HepG2 (cell line): Measurements from ENCODE around the gene BRSK2. TPM values are rescaled to one million over a fixed set of nuclear protein-coding genes. Genes with fewer than 3 reads are reported as not detected.

Source experiments
- HNRNPL ChIP-seq: fragments of 200-400 bp; formaldehyde crosslinking; IDR thresholded peaks from 2 replicates; pipeline ENCODE4 v1.6.1; 2017; ENCODE audit warnings: mild to moderate bottlenecking, low read depth, low read length
- IKZF5 ChIP-seq: IDR thresholded peaks from 2 replicates; pipeline ENCODE4 v1.6.1; 2018; ENCODE audit warnings: missing genetic modification reagents, mild to moderate bottlenecking, missing compliant biosample characterization
- IRF2 ChIP-seq: IDR thresholded peaks from 2 replicates; pipeline ENCODE4 v1.6.1; 2018; ENCODE audit warnings: missing genetic modification reagents, missing compliant biosample characterization
- MED1 ChIP-seq: sonication (generic); formaldehyde crosslinking; IDR thresholded peaks from 2 replicates; pipeline ENCODE4 v1.4.0; 2020; ENCODE audit warnings: missing genetic modification reagents
- MLXIP ChIP-seq: sonication (generic); formaldehyde crosslinking; IDR thresholded peaks from 2 replicates; pipeline ENCODE4 v1.9.0; 2021; ENCODE audit warnings: missing genetic modification reagents, borderline replicate concordance
- MTF1 ChIP-seq: sonication (generic); formaldehyde crosslinking; IDR thresholded peaks from 2 replicates; pipeline ENCODE4 v1.5.0; 2020; ENCODE audit warnings: missing genetic modification reagents
- NR2F6 ChIP-seq, 2 experiments: IDR thresholded peaks; 2 replicates each; pipeline ENCODE4 v1.6.1; 2016; ENCODE audit warnings: antibody characterized with exemption in 1 of 2, mild to moderate bottlenecking in 1 of 2
- POGZ ChIP-seq: sonication (generic); formaldehyde crosslinking; IDR thresholded peaks from 2 replicates; pipeline ENCODE4 v1.4.0; 2020; ENCODE audit warnings: mild to moderate bottlenecking, missing genetic modification reagents
- RARG ChIP-seq: sonication (generic); formaldehyde crosslinking; IDR thresholded peaks from 2 replicates; pipeline ENCODE4 v1.4.0; 2020; ENCODE audit warnings: low read depth, mild to moderate bottlenecking, missing genetic modification reagents
- RXRA ChIP-seq: sonication (generic); formaldehyde crosslinking; IDR thresholded peaks from 2 replicates; pipeline ENCODE4 v1.5.1; 2020; ENCODE audit warnings: missing genetic modification reagents
- SALL2 ChIP-seq: sonication (generic); formaldehyde crosslinking; IDR thresholded peaks from 2 replicates; pipeline ENCODE4 v1.8.1; 2023; ENCODE audit warnings: mild to moderate bottlenecking, missing genetic modification reagents, inconsistent platforms
- SKIL ChIP-seq: sonication (generic); formaldehyde crosslinking; IDR thresholded peaks from 2 replicates; pipeline ENCODE4 v1.8.0; 2022; ENCODE audit warnings: missing genetic modification reagents, mild to moderate bottlenecking, moderate library complexity, borderline replicate concordance
- SSRP1 ChIP-seq: IDR thresholded peaks from 2 replicates; pipeline ENCODE4 v1.6.1; 2016; ENCODE audit warnings: control low read depth
- ZFAT ChIP-seq: sonication (generic); formaldehyde crosslinking; conservative IDR thresholded peaks from 2 replicates; pipeline ENCODE4 v1.8.1; 2023; ENCODE audit warnings: missing genetic modification reagents, inconsistent platforms
- ZNF644 ChIP-seq: IDR thresholded peaks from 2 replicates; pipeline ENCODE4 v1.6.1; 2016; ENCODE audit warnings: low read depth
- ZSCAN29 ChIP-seq: sonication (generic); formaldehyde crosslinking; conservative IDR thresholded peaks from 2 replicates; pipeline ENCODE4 v1.4.0; 2020; ENCODE audit warnings: mild to moderate bottlenecking, missing genetic modification reagents
- polyA plus RNA-seq, 8 experiments: library from polyadenylated mRNA; depleted of rRNA in 3 of 8; stranded (reverse) in 7 of 8; unstranded in 1 of 8; fragments of >200 nt; fragmentation: Illumina TruSeq in 4 of 8; extraction: Trizol in 4 of 8; gene quantifications; 2 replicates each; pipeline versions ENCODE4 v1.2.1 to v1.2.3, GENCODE V29; 2011 to 2016; ENCODE audit warnings: low read depth in 4 of 8, missing spikeins in 1 of 8, mixed read lengths in 1 of 8; ENCODE audit not compliant: insufficient read depth in 1 of 8
- total RNA-seq, 5 experiments: library from RNA; depleted of rRNA; stranded (reverse); fragments of >200 nt; fragmentation: Illumina TruSeq; extraction: Trizol; gene quantifications; 2 replicates each; pipeline ENCODE4 v1.2.3, GENCODE V29; 2016; ENCODE audit warnings: low read depth in 1 of 5
- TF ChIP-seq, protein P1 (sequence below): sonication (generic); formaldehyde crosslinking; IDR thresholded peaks from 2 replicates; pipeline ENCODE4 v1.4.0; 2020; ENCODE audit warnings: missing genetic modification reagents, borderline replicate concordance

The BRSK2 gene
- total and polyA plus RNA-seq, 2 of the 13 experiments (the other 11 are each of a cell fraction or from before 2014, with no cell fraction given), result 0.74 to 1.1 TPM

DNA sequence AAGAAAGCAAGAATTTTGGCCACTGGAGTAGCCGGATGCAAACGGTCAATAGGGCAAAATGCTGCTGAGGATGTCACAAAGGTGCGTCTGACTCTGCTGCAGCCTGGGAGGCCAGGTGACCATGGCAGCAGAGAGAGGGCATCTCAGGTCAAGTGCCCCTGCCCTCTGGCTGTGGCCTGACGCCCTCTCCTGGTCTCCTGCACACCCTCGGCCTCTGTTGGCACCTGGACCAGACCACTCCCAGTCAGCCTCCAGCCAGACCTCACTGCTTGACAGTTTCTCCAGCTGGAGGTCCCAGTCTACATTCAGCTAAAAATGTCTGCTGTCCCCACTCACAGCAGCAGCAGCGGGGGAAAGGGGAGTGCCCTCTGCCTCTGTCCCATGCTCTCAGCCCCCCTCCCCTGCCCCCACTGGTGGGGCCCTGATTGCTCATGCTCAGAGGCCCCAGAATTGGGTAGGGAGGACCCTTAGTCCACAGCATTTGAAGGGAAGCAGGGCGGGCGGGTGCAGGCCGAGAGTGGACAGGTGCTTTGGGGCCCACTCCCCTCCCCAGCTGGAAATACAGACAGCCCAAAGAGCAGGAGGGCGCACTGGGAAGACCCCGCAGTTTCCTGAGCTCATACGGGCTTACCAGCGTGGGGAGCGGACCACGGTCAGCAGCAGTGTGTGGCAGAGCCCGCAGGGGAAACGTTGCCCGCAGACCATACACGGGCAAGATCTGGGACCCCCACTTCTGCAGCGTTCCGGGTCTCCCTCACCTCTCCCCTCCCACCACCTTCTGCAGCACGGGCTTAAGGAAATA is 1.6 kb upstream of the BRSK2 start (continued):
- TF ChIP-seq MLXIP (CRISPR knock-in tag), result no peak
- peak; percentile 99 for TF ChIP-seq RXRA (CRISPR knock-in tag)
- TF ChIP-seq ZNF644 (CRISPR knock-in tag), result no peak
- TF ChIP-seq MED1 (CRISPR knock-in tag), result 0 out of 2 replicates have a peak, but pooled peaks have one; percentile 11
- TF ChIP-seq RARG (CRISPR knock-in tag), result no peak
- TF ChIP-seq ZSCAN29, result no peak
- TF ChIP-seq NR2F6 (IDR thresholded peaks at IDR 0.05), result peak; percentile 46; the same call in 1 of the 2 replicates
- peak; percentile 82 for TF ChIP-seq NR2F6 (CRISPR knock-in tag; IDR thresholded peaks at IDR 0.05)
- no peak for TF ChIP-seq SSRP1 (CRISPR knock-in tag)
- no peak for TF ChIP-seq ZFAT (CRISPR knock-in tag)
- TF ChIP-seq IRF2 (CRISPR knock-in tag), result no peak
- TF ChIP-seq SKIL, result 0 out of 2 replicates have a peak, but pooled peaks have one; percentile 12
- no peak for TF ChIP-seq SALL2 (CRISPR knock-in tag)
- peak; percentile 82; the same call in 1 of the 2 replicates for TF ChIP-seq HNRNPL
- TF ChIP-seq, protein P1, sequence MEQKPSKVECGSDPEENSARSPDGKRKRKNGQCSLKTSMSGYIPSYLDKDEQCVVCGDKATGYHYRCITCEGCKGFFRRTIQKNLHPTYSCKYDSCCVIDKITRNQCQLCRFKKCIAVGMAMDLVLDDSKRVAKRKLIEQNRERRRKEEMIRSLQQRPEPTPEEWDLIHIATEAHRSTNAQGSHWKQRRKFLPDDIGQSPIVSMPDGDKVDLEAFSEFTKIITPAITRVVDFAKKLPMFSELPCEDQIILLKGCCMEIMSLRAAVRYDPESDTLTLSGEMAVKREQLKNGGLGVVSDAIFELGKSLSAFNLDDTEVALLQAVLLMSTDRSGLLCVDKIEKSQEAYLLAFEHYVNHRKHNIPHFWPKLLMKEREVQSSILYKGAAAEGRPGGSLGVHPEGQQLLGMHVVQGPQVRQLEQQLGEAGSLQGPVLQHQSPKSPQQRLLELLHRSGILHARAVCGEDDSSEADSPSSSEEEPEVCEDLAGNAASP, result peak; percentile 99
- TF ChIP-seq POGZ (CRISPR knock-in tag), result no peak
- no peak for TF ChIP-seq IKZF5 (CRISPR knock-in tag)
- no peak for TF ChIP-seq MTF1
